Suprapubic skin (tissue), 4 donors: Measurements from ENCODE around the gene CCDC159.

Experiments
- POLR2A ChIP-seq, 2 donors: fragments of 450-650 bp; IDR thresholded peaks; one replicate each; pipeline ENCODE4 v1.6.1; 2017; ENCODE audit warnings: antibody characterized with exemption in 2 of 2, mild to moderate bottlenecking in 2 of 2, moderate library complexity in 2 of 2
- POLR2AphosphoS5 ChIP-seq, 3 donors: sonication (generic); formaldehyde crosslinking; IDR thresholded peaks; one replicate each; pipeline ENCODE4 v1.6.1; 2017; ENCODE audit warnings: antibody characterized with exemption in 3 of 3
- TF ChIP-seq, protein P1 (sequence below), 2 donors: fragments of 200-600 bp in 1 of 2; fragments of 450-650 bp in 1 of 2; sonication (generic) in 1 of 2; IDR thresholded peaks; one replicate each; pipeline ENCODE4 v1.5.1; 2016 to 2019; ENCODE audit warnings: antibody characterized with exemption in 2 of 2, mild to moderate bottlenecking in 1 of 2, moderate library complexity in 1 of 2

DNA sequence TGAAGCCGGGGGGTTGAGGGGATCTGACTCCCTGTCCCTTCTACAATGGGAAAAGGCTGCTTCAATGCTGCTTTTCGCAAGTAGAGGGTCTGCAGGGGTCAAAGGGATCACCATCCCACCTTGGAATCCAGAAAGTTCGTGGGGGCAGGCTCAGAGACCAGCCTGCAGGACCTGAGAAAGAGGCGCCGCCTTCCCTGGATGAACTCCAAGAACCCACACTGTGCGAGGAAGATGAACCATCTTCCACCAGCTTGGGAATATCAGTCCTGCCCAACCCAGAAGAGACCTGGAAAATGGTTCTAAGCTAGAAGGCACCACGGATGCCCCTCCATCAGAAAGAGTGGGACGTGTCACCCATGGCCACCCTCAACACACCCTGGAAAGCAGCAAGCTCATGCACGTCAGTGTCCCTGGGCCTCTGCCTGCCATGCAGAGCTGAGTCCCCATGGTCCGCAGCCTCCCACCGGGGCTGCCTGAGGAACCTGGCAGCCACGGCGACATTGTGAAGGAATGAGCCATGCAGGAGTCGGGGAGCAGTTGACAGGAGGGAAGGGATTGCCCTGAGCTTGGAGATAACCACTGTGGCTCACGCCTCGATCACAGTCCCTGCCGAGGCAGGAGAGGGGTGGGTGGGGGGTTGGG, 21.4 kb upstream of the CCDC159 start:
- TF ChIP-seq, protein P1, sequence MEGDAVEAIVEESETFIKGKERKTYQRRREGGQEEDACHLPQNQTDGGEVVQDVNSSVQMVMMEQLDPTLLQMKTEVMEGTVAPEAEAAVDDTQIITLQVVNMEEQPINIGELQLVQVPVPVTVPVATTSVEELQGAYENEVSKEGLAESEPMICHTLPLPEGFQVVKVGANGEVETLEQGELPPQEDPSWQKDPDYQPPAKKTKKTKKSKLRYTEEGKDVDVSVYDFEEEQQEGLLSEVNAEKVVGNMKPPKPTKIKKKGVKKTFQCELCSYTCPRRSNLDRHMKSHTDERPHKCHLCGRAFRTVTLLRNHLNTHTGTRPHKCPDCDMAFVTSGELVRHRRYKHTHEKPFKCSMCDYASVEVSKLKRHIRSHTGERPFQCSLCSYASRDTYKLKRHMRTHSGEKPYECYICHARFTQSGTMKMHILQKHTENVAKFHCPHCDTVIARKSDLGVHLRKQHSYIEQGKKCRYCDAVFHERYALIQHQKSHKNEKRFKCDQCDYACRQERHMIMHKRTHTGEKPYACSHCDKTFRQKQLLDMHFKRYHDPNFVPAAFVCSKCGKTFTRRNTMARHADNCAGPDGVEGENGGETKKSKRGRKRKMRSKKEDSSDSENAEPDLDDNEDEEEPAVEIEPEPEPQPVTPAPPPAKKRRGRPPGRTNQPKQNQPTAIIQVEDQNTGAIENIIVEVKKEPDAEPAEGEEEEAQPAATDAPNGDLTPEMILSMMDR (IDR thresholded peaks at IDR 0.05), result no peak
- no peak for TF ChIP-seq POLR2AphosphoS5 (IDR thresholded peaks at IDR 0.05)
- TF ChIP-seq POLR2A (IDR thresholded peaks at IDR 0.05), result no peak
